PC-3 (cell line): ENCODE measurements around the gene CRHBP.

Experiments
- EZH2 ChIP-seq: fragments of 300-600 bp; sonication (generic); IDR thresholded peaks from one replicate; pipeline ENCODE4 v1.6.1; 2017; ENCODE audit warnings: antibody characterized with exemption, mild to moderate bottlenecking, low read length; ENCODE audit not compliant: unreplicated experiment
- TF ChIP-seq, protein P1 (sequence below): fragments of 300-600 bp; sonication (generic); conservative IDR thresholded peaks from 2 replicates; pipeline ENCODE4 v1.5.1; 2017; ENCODE audit warnings: antibody characterized with exemption, low read depth, mild to moderate bottlenecking, low read length

DNA sequence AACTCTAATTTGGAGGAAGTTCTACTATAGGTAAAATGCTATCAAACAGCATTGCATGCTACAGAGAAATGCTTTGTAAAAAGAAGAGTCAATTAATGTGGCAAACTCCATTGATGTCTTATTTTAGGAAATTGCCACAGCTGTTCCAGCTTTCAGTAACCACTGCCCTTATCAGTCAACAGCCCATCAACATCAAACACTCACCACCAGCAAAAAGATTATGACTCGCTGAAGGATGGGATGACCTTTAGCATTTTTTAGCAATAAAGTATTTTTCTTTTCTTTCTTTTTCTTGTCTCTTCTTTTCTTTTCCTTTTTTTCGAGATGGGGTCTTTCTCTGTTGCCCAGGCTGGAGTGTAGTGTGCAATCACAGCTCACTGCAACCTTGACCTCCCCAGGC is 26.0 kb downstream of the CRHBP start:
- TF ChIP-seq, protein P1, sequence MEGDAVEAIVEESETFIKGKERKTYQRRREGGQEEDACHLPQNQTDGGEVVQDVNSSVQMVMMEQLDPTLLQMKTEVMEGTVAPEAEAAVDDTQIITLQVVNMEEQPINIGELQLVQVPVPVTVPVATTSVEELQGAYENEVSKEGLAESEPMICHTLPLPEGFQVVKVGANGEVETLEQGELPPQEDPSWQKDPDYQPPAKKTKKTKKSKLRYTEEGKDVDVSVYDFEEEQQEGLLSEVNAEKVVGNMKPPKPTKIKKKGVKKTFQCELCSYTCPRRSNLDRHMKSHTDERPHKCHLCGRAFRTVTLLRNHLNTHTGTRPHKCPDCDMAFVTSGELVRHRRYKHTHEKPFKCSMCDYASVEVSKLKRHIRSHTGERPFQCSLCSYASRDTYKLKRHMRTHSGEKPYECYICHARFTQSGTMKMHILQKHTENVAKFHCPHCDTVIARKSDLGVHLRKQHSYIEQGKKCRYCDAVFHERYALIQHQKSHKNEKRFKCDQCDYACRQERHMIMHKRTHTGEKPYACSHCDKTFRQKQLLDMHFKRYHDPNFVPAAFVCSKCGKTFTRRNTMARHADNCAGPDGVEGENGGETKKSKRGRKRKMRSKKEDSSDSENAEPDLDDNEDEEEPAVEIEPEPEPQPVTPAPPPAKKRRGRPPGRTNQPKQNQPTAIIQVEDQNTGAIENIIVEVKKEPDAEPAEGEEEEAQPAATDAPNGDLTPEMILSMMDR, result no peak
- no peak for TF ChIP-seq EZH2
